GM12864 (cell line): ENCODE measurements around the gene WWP2.
"Not testable (repeated sequence)": the region's sequence is repeated elsewhere in the genome, so short reads cannot be mapped to it uniquely, and the experiment has no call there.

Experiments used
- DNase-seq: peaks from one replicate; pipeline ENCODE4 v3.0.0-alpha.2; 2011; ENCODE audit warnings: low read depth
- H3K4me3 ChIP-seq: 2 replicates; pipeline ENCODE4 v1.5.1; 2011; ENCODE audit warnings: mild to moderate bottlenecking, low read depth, low read length, control low read depth
- TF ChIP-seq, protein P1 (sequence below): IDR thresholded peaks from 2 replicates; pipeline ENCODE4 v1.5.1; 2011; ENCODE audit warnings: low read depth, mild to moderate bottlenecking, moderate library complexity, low read length, control low read depth, inconsistent platforms; ENCODE audit errors: missing control alignments

The WWP2 gene

DNA sequence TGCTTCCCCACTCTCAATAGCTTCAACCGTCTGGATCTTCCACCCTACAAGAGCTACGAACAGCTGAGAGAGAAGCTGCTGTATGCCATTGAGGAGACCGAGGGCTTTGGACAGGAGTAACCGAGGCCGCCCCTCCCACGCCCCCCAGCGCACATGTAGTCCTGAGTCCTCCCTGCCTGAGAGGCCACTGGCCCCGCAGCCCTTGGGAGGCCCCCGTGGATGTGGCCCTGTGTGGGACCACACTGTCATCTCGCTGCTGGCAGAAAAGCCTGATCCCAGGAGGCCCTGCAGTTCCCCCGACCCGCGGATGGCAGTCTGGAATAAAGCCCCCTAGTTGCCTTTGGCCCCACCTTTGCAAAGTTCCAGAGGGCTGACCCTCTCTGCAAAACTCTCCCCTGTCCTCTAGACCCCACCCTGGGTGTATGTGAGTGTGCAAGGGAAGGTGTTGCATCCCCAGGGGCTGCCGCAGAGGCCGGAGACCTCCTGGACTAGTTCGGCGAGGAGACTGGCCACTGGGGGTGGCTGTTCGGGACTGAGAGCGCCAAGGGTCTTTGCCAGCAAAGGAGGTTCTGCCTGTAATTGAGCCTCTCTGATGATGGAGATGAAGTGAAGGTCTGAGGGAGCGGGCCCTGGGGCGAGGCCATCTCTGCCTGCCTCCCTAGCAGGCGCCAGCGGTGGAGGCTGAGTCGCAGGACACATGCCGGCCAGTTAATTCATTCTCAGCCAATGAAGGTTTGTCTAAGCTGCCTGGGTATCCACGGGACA is 177.9 kb downstream of the WWP2 start:
- no peak overlapping the region for H3K4me3 ChIP-seq
- DNase-seq, result no peak
- TF ChIP-seq, protein P1, sequence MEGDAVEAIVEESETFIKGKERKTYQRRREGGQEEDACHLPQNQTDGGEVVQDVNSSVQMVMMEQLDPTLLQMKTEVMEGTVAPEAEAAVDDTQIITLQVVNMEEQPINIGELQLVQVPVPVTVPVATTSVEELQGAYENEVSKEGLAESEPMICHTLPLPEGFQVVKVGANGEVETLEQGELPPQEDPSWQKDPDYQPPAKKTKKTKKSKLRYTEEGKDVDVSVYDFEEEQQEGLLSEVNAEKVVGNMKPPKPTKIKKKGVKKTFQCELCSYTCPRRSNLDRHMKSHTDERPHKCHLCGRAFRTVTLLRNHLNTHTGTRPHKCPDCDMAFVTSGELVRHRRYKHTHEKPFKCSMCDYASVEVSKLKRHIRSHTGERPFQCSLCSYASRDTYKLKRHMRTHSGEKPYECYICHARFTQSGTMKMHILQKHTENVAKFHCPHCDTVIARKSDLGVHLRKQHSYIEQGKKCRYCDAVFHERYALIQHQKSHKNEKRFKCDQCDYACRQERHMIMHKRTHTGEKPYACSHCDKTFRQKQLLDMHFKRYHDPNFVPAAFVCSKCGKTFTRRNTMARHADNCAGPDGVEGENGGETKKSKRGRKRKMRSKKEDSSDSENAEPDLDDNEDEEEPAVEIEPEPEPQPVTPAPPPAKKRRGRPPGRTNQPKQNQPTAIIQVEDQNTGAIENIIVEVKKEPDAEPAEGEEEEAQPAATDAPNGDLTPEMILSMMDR, result no peak

DNA sequence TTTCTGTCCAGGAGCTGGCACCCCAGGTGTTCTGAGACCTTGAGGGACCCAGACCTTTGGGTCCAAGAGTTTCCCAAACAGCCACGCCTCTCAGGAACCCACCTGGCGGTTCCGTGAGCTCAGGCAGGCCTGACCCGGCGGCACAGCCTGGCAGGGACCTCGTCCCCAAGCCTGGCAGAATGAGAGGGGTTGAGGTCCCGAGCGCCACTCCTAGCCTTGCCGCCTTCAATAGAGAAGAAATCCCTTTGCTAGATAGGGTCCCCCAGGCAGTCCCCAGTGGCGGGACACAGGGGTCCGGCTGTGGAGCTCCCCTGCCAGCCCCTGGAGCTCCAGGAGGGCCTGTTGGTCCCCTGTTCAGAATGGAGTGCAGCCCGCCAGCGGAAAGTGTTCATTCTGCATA is 178.5 kb downstream of the WWP2 start:
- TF ChIP-seq, protein P1, result no peak
- DNase-seq, result no peak

DNA sequence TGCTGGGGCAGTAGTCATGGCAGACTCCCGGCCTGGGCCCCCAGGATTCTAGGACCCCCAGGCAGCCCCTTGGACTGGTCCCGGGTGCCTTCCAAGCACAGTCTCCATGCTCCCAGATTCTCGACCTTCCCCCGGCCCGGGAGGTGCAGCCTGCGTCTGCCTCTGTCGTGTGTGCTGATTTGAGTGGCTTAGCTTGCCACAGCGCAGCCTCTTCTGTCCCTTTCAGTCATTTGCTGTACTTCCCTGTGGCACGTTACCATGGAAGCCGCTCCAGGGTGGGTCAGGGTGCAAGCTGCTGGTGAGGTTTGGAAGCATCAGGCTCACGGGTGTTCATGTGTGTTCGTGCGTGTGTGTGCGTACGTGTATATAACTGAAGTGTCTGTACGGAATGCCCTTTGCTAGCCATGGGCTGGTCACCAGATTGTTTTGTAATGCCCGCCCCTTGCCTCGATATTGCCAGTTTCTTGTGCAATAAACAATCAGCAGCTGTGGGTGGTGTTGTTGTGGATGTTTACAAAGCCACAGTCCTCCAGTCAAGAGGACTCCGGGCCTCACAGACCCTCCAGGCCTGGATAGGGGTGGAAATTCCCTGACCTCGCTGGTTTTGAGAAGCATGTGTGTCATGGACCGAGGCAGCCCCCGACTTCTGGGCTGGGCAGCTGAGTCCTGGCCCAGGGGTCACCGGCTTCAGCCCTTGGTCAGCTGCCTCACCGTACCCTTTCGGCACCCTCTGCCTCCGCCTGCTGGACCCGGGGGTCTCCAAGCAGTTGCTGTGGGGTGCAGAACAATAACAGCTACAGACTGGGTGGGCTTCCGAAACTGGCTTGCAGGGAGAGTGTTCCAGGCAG is 179.3 kb downstream of the WWP2 start:
- TF ChIP-seq, protein P1, result no peak
- H3K4me3 ChIP-seq, result no peak overlapping the region
- DNase-seq, result no peak

More for the DNA sequence above, 178.5 kb downstream of the WWP2 start:
- H3K4me3 ChIP-seq, result no peak overlapping the region

DNA sequence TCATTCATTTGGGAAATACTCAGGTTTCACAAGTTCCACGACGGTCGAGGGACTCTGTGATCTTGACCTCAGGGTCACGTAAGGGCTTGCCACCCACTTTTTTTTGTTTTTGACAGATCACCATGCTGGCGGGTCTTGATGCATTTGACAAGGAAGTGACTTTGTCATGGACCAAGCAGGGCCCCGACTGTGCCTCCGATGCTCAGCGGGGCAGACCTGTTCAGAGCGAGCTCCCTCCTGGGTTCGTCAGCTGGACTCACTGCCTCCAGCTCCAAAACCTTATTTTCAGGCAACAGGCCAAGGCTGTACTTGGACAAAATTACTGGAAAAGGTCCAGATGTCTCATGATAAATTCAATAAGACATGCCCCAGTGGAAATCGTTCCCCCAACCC is 180.0 kb downstream of the WWP2 start:
- no peak overlapping the region for H3K4me3 ChIP-seq
- TF ChIP-seq, protein P1, result no peak
- no peak for DNase-seq

DNA sequence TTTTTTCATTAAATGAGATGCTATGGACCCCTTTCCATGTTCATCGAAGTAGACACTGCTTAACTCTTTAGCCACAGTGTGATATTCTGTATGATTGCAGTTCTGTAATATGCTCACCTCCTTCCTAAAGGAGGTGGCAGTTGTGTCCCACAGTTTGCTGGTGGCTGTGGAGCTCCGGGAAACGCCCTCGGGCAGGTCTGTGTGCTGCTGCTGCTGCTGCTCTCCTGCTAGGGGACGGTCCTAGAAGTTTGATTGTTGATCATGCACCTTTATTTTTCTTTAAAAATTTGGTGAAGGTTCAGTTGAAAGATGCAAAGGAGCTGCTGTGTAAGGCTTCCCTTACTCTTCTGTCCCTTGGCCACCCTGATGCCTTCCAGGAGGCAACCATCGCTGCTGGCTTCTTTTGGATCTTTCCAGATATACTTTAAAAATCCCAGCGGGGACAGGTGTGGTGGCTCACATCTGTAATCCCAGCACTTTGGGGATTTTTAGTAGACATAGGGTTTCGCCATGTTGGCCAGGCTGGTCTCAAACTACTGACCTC is 180.6 kb downstream of the WWP2 start:
- H3K4me3 ChIP-seq, result no peak overlapping the region
- TF ChIP-seq, protein P1, result no peak
- DNase-seq, result no peak

DNA sequence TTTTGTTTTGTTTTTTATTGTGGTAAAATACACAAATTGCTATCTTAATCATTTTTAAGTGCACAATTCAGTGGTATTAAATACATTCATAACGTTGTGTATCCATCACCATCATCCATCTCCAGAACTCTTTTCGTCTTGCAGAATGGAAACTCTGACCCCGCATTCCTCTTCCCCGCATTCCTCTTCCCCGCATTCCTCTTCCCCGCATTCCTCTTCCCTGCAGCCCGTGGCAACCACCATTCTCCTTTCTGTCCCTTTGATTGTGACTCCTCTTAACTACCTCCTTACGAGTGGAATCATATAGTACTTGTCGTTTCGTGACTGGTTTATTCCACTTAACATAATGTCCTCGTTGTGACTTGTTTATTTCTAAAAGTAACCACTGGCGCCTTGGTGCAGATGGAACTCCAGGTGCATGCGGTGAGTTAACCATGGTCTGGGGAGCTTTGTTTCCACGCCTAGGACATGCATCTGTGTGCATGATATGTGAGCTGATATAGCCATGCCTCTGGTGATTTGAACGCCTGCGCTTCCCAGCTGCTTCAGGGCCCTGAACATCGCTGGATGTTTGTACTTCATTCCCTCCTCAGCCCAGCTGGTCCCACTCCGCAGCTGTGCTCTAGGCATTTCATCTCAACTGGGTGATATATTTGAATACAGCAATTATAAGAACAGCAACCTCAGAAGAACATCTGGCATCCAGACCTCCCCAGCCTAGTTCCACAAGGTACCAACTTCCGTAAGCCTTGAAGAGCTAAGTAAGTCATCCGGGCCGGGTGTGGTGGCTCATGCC is 181.3 kb downstream of the WWP2 start:
- H3K4me3 ChIP-seq, DNase-seq: not testable (repeated sequence)

DNA sequence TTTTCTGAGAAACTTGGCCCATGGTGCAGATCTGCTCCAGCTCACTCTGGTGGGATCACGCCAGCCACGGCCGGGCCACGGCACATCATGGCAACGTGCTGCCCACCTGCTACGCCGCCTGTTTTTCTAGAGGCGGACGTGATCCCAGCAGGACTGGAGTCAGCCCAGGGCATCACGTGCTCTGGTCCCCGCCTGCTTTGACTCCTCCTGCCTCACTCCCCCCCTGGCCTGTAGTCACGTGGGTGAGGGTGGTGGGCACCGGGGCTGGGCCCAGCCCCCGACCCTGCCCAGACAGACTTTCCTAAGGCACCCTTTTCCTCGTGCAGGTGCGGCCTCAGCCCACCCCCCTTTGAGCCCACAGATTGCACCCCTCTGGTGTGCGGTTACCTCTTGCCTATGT is 188.3 kb downstream of the WWP2 start:
- H3K4me3 ChIP-seq, DNase-seq: not testable (repeated sequence)

DNA sequence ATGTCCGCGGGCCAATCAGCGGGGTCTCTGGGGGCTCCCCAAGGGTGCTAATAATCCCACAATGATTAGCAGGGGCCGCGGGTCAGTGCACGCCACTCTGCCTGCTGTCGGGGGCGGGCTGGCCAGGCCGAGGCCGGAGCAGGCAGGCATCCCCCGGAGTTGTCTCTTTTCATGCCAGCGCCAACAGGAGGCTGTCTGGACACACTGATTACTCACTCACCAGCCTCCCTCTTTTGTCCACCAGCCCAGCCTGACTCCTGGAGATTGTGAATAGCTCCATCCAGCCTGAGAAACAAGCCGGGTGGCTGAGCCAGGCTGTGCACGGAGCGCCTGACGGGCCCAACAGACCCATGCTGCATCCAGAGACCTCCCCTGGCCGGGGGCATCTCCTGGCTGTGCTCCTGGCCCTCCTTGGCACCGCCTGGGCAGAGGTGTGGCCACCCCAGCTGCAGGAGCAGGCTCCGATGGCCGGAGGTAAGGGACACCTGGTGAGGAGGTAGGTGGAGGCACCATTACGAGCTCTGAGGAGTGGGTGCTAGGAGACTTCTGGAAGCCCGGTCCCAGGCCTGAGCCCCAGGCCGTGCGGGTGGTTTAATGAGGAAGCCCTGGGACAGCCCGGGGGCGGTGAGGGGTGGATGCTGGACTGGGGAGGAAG is 189.0 kb downstream of the WWP2 start, which contains the start of gene CLEC18A:
Gene CLEC18A (plus strand): TSS at position 318 of the 655 bp plus-strand sequence. CDS start 33 bp downstream, at position 351.
- not testable (repeated sequence) for DNase-seq, H3K4me3 ChIP-seq

DNA sequence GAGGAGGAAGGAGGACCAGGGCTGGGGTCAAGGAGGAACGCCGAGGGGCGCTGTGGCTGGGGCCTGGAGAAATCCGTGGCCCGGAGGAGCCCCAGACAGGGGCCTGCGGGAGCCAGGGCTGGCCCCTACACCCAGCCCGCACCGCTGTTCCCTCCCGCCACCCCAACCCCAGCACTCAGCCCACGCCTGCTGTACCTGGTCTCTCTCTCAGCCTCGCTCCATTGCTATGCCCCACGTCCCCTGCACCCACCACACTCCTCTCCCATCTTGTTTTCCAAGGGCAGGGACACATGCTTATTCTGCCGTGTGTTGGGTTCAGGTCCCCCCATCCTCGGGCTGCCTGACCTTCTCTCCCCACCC is 189.5 kb downstream of the WWP2 start:
- not testable (repeated sequence) for DNase-seq, H3K4me3 ChIP-seq

DNA sequence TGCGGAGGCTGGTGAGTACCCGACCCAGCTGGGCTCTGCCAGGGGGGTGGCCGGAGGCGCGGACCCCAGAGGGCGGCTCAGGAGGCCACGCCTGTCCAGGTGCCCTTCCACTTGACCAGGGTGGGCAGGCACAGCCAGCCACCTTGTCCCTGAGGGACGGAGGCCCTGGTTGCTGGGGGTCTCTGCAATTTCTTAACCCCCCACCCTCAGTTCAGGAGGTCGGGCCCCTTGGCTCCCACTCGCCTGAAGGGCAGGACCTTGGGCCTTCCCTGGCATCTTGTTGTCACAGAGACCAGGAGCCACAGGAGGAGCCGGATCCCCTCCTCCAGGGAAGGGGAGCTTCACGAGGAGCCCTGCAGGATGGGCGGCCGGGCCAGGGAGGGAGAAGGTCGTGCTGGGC is 190.0 kb downstream of the WWP2 start:
- not testable (repeated sequence) for DNase-seq, H3K4me3 ChIP-seq
